Measurements from ENCODE around the gene NUDT13.

The NUDT13 gene

DNA sequence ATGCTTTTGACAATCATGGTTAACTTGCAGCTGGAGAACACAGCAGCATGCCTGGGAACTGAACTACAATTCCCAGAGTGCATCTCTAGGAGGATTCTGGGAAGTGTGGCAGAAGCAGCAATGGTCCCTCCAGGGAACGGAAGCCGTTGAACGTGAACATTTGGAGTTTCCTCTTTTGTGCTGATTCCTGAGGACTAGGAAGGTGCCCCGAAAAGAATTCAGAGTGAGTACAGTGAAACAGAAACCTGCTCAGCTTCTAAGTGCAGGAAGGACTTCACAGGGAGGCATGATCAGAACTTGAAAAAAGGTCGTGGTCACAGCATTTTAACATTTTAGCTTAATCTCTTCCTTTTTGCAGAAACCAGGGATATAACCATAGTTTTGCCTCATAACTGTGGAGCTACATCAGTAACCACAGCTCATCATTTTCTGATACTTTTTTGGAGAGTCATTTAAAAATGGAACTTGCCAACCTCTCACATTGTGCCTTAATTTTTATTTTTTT lies at the start of gene NUDT13:
Gene NUDT13, plus strand, starts transcription at position 111 of the 505 bp plus-strand sequence. CDS start 3,911 bp downstream, outside the sequence.
- DNase-seq = no peak

- DNase-seq = peak; percentile 45
These were observed 49.3 kb upstream of the NUDT13 start for GRCh38 chr10:73060738-73061635.

DNA sequence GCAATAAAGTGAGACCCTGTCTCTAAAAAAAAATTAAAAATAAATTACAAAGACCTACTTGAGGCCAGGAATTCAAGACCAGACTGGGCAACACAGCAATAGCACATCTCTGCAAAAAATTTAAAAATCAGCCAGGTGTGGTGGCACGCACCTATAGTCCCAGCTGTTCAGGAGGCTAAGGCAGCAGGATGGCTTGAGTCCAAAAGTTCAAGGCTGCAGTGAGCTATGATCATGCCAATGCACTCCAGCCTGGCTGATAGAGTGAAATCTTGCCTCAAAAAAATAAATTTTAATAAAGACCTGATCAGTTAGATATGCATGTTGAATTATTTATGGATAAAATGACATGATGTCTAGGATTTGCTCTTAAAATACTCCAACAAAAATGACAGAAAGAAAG lies 48.5 kb upstream of the NUDT13 start:
- DNase-seq = no peak

GRCh38 chr10:73065441-73065840 lies 44.8 kb upstream of the NUDT13 start:
- DNase-seq = no peak

GRCh38 chr10:73073627-73074026 lies 36.6 kb upstream of the NUDT13 start:
- no peak for DNase-seq

DNA sequence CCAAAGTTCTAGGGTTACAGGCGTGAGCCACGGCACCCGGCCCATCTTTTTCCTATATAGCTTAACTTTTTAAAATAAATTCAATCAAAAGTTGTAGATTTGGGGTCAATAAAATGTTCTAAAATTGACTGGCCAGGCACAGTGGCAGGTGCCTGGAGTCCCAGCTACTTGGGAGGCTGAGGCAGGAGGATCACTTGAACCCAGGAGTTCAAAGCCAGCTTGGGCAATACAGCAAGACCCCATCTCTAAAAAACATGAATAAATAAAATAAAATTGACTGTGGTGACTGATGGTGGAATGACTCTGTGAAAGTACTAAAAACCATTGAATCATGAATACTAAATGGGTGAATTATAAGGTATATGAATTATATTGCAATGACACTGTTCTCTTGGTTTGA lies 34.4 kb upstream of the NUDT13 start:
- no peak for DNase-seq

- no peak for DNase-seq
These were observed 33.7 kb upstream of the NUDT13 start for GRCh38 chr10:73076360-73077183.

DNA sequence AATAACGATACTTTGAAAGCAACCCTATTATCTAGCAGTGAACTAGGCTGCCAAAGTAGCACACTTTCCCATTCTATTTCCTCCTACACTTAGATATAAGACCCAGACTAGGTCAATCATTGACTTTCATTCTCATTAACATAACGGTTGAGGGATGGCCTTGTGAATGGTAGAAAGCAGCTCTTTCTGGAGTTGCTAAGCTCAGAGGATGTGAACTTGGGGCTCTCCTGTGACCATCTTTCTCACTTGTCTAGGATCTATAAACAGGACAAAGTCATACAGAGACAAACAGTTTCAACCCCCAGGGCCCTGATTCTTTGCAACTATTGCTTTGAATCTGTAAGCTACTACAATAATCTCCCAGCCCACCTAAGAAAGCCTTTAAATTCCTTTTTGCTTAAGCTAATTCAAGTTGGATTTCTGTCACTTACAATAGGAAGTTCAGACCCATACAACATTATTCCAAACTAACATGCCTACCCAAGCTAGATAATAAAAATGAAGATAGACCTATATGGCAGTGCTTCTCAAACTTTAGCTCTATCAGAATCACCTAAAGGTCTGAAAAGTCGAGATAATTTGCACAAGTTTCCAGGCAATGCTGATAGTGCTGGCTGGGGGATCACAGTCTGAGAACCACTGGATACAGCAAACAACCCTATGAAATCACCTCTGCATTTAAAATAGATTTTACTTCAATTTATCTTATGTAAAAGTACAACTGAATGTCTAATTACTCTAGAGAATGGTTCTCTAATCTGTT lies 30.3 kb upstream of the NUDT13 start:
- DNase-seq = no peak

- DNase-seq = no peak
These were observed 27.0 kb upstream of the NUDT13 start for GRCh38 chr10:73083221-73083620.

DNA sequence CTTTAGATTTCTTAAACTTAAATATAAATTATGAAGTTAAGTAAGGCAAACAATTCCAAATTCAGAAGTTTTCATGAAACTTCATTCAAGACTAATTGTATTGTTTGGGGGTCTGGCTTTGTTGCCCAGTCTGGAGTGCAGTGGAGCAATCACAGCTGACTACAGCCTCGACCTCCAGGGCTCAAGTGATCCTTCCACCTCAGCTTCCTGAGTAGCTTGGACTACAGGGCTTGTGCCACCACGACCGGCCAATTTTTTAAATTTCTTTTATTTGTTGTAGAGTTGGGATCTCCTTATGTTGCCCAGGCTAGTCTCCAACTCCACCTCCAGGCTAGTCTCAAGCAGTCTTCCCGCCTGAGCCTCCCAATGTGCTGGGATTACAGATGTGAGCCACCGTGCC lies 26.0 kb upstream of the NUDT13 start:
- no peak for DNase-seq

DNA sequence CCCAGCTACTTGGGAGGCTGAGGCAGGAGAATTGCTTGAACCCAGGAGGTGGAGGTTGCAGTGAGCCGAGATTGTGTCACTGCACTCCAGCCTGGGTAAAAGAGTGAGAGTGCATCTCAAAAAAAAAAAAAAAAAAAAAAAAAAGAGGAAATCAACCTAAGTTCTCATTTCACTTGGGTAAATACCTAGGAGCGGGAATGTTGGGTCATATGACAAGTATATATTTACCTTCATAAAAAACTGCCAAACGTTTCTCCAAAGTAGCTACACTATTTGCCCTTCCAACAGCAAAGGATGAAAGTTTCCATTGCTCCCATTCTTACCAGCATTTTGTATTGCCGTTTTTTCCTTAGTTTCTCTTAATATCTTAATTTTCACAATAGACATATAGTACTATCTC lies 23.4 kb upstream of the NUDT13 start:
- DNase-seq = no peak

DNA sequence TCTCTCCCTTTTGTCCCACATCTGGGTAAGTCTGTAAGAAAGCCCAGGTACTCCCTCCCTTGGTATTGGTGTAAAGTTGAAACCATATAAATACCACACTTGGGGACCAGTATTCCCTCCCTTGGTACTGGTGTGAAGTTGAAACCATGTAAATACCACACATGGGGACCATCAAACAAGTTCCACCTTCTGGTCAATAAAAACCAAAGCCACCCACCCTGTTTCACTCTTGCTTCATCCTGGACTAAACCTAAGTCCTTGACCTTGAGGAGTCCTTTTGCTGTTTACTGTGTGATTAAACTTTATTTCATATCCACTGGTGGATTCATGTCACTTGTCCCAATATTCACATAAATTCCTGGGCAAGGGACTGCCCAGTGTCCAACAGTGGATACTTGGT lies 22.0 kb upstream of the NUDT13 start:
- DNase-seq = no peak

GRCh38 chr10:73092830-73093229 lies 17.4 kb upstream of the NUDT13 start:
- no peak for DNase-seq

DNA sequence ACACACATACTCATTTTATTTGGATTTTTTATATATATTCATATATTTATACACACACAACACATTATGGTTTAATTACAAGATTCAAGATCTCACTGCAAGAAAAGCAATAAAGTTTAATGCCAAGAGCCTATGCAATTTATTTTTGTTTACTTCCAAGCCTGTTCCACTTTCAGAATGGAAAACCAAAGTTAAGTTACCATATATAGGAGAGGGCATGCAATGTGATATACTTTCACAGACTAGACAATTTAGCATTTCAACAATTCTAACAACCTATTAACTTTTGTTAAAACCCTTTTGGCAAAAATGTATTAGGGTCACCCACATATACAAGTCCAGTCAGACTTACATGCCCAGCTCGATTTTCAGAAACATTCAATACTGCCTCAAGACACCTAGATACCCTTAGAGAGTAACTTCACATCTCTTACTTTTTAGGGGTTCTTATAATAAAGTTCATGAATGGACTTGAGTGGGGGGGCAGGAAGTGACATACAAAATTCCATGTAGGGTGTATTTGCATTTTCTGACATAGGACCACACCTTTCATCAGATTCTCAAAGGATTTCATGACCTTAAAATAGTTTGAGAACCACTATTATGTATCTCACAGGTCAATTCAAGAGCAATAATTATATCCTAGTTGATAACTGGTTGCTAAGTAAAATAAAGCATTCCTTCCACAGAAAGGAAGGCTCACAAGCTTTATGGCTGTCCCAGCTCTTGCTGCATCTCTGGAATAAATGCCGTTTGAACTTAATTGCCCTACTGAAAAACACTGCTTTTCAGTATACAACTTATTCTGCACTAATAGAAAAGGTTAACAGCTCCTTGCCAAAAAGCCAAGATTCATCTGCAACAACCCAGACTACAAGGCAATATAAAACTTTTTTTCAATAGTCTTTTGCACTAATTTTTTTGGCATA lies 16.1 kb upstream of the NUDT13 start:
- DNase-seq = no peak

GRCh38 chr10:73094986-73095480 lies 15.2 kb upstream of the NUDT13 start:
- DNase-seq = no peak

- DNase-seq = no peak
These were observed 14.7 kb upstream of the NUDT13 start for GRCh38 chr10:73095481-73096021.

DNA sequence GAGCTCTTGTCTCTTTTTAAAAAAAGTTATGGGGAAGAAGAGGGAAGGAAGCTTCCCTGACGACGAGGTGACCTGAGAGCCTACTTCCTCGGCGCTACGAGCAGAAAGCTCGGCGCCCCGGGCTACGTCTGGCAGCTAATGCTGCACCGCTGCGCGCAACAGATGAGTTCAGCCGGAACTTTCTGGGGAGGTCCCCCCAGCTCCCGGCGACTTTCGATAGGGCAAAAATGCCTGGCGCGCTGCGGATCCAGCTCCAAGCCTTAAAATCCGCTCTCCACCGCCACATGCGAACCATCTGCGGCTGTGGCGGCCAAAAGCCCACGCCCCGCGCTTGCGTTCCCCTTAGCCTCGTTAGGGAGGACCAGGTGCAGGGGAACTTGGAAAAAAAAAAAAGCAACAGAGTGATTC lies 14.2 kb upstream of the NUDT13 start:
- no peak for DNase-seq

GRCh38 chr10:73096449-73097304 lies 13.6 kb upstream of the NUDT13 start, which contains the start of gene P4HA1:
P4HA1 (minus strand) TSS chr10:73096866; CDS start chr10:73074883, 21,983 bp downstream.
- peak; percentile 94 for DNase-seq

DNA sequence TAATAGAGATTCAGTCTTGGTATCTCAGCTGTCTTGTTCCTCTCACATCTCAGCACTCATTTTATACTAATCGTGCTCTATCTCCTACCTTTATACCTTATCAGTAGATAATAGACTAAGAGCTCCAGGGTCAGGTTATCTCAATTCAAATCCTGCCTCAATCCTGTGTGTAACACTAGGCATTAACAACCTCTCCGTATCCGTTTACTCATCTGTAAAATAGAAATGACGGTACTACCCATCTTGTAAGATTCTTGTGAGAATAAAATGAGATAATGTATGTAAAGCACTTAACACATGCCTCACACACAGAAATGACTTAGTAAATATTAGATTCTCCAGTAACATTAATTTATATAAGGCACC lies 13.0 kb upstream of the NUDT13 start:
- no peak for DNase-seq

GRCh38 chr10:73099141-73099540 lies 11.1 kb upstream of the NUDT13 start:
- no peak for DNase-seq
